HG02870 (cell line): Measurements from ENCODE around the gene GPR55.

Experiments
- ATAC-seq: cut with Tn5 transposase; IDR thresholded peaks from one replicate; pipeline ENCODE4 v1.9.1; 2021; ENCODE audit warnings: mild to moderate bottlenecking, moderate library complexity; ENCODE audit not compliant: unreplicated experiment

The GPR55 gene

DNA sequence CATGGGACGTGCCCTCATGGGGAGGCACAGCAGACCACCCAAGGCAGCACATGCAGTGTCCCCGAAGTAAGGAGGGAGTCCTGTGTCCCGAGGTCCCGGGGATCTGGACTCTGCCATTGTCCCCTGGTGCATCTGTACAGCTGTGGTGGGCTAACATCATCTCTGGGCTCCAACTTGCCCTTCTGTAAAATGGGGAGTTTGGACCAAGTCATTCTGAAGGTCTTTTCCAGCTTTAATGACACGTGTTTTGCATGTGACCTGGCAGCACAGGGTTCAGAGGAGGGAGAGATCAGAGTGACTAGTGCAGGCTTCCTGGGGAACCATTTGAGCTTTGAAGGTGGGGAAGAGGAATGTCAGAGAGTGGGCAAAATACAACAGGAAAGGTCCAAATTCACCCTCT is 38.8 kb downstream of the GPR55 start:
- ATAC-seq = no peak

DNA sequence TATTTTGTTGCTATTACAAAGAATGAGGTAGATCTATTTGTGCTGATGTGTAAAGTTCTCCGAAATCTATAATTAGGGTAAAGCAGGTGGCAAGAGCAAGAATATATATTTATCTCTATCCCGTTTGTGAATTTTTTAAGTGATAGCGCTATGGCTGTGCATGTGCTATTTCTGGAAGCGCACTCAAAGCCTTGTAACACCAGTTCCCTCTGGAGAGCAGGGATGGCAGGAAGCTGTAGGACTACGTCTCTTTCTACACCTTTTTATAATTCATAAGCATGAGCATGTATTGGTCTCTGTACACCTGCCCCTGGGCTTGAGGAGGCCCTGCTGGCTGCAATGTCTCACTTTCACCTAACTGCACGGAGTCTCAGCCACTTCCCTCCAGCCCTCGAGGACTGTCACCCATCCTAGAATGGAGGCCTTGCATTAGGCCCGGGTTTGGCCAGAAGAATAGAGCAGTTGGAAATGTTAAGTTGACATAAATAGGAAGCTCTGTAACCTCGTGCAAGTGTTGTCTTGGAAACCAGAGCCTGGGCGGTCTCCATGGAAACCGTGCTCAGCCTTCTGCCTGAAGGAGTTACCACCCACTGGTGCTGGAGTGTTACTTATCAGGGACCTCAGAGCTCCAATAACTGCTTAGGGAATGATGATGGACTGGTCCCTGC is 39.4 kb downstream of the GPR55 start:
- ATAC-seq = no peak

GRCh38 chr2:230881840-230882239 is 43.2 kb downstream of the GPR55 start:
- ATAC-seq = no peak

GRCh38 chr2:230879891-230880290 is 45.2 kb downstream of the GPR55 start:
- ATAC-seq = no peak

DNA sequence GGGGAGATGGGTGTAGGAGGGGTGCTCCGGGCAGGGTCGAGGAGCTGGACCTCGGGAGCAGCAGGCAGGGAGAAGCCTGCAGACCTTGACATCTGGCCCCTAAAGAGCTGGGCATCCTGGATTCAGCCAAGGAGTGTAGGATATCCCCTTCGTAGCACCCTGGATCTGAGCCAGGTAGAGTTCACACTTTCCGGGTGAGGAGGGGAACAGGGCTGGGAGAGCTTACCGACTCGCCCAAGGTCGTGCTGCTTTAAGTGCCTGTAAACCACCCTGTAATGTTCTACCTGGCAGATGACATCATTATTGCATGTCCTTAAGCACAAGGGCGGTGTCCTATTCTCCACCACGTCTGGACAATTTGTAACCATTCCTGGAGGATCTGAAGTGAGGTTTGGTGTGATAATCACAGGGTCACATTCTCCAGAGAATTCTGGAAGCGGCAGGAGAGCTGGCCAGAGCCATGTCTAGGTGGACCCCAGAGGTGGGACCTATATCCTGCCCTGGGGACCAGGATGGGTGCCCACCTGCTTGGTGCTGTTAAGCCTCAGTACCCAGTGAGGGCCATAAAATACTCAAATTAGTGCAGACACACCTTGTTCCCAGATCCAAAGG is 45.7 kb downstream of the GPR55 start:
- no peak for ATAC-seq

DNA sequence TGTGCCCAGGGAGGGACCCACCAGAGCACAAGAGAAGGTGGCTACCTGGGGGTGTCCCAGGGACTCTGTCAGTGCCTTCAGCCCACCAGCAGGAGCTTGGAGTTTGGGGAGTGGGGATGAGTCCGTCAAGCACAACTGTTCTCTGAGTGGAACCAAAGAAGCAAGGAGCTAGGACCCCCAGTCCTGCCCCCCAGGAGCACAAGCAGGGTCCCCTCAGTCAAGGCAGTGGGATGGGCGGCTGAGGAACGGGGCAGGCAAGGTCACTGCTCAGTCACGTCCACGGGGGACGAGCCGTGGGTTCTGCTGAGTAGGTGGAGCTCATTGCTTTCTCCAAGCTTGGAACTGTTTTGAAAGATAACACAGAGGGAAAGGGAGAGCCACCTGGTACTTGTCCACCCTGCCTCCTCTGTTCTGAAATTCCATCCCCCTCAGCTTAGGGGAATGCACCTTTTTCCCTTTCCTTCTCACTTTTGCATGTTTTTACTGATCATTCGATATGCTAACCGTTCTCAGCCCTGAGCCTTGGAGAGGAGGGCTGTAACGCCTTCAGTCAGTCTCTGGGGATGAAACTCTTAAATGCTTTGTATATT is 46.3 kb downstream of the GPR55 start:
- ATAC-seq = no peak

DNA sequence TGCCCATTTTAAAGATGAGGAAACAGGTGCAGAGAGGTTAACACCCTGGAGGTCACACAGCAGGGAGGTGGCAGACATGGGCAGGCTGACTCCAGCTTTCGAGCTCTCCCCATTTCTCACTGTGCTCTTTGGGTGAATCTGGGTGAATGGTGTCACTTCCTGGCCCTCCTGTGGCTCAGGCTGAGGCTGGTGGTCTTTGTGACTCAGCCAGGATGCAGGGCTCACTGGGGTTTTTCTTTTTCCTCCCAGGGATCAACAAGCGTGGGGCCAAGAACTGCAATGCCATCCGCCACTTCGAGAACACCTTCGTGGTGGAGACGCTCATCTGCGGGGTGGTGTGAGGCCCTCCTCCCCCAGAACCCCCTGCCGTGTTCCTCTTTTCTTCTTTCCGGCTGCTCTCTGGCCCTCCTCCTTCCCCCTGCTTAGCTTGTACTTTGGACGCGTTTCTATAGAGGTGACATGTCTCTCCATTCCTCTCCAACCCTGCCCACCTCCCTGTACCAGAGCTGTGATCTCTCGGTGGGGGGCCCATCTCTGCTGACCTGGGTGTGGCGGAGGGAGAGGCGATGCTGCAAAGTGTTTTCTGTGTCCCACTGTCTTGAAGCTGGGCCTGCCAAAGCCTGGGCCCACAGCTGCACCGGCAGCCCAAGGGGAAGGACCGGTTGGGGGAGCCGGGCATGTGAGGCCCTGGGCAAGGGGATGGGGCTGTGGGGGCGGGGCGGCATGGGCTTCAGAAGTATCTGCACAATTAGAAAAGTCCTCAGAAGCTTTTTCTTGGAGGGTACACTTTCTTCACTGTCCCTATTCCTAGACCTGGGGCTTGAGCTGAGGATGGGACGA is 47.1 kb downstream of the GPR55 start:
- ATAC-seq = no peak

GRCh38 chr2:230877116-230877758 is 47.8 kb downstream of the GPR55 start:
- ATAC-seq = no peak

GRCh38 chr2:230875347-230876315 is 49.4 kb downstream of the GPR55 start:
- no peak for ATAC-seq

- ATAC-seq = no peak
Measured at GRCh38 chr2:230874876-230875275, 50.2 kb downstream of the GPR55 start.

GRCh38 chr2:230874456-230874855 is 50.6 kb downstream of the GPR55 start:
- ATAC-seq = no peak

DNA sequence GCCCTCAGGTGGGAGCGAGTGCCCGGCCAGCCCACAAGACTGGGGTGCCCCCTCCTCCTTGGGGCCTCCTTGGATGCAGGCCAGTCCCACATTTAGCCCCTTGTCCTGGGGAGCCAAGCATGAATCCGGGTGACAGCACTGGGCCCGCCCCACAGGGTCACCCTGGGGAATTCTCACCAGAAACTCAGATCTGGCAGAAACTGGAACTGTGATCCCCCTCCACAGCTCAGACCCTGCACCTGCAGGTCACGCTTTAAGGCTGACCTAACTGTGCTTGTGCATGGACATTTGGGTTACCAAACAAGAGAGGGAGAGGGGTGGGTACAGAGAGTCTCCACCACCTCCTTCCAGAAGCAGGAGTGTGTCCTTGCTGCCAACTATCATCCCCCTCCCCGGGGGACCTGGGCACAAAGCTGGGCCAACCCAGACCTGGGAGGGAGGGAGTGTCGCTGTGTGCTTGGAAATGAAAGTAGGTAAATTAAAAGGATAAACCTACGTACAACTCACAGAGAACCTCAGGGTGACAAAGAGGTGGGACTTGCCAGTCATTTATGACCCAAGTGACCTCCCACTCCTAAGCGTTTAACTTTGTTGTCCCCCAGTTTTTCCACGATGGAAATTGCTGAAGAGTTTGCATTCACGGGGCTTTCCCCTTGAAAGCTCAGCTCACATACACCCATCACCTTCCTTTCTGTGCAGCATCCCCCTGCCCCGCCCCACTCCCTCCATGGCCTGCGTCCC is 51.2 kb downstream of the GPR55 start:
- ATAC-seq = peak; percentile 63

DNA sequence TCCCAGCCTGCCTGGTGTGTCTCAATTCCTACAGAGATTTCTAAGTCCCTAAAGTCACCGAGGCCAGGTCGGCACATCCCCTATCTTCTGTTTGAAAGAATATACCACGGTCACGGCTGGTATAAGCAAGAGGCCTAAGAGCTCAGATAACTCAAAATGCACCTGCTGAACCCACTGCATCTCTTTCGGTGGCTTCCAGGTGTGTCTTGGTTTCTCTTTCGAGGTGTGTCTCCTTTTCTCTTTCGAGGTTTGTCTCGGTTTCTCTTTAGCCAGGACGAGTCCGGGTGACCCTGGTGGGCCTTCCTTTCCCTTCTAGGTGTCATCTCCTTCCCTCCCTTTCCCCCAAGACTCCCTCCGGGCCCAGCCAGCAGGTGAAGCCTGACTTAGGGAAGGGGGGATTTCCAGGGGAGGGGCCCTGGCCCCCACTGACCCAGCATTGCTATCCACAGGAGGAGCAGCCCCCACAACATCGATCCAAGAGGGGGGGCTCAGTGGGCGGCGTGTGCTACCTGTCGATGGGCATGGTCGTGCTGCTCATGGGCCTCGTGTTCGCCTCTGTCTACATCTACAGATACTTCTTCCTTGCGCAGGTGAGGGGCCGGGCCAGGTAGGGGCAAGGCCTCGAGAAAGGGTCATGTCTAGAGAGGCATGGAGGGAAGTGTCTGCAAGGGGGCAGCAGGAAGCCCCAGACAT is 51.9 kb downstream of the GPR55 start:
- ATAC-seq = peak; percentile 70

DNA sequence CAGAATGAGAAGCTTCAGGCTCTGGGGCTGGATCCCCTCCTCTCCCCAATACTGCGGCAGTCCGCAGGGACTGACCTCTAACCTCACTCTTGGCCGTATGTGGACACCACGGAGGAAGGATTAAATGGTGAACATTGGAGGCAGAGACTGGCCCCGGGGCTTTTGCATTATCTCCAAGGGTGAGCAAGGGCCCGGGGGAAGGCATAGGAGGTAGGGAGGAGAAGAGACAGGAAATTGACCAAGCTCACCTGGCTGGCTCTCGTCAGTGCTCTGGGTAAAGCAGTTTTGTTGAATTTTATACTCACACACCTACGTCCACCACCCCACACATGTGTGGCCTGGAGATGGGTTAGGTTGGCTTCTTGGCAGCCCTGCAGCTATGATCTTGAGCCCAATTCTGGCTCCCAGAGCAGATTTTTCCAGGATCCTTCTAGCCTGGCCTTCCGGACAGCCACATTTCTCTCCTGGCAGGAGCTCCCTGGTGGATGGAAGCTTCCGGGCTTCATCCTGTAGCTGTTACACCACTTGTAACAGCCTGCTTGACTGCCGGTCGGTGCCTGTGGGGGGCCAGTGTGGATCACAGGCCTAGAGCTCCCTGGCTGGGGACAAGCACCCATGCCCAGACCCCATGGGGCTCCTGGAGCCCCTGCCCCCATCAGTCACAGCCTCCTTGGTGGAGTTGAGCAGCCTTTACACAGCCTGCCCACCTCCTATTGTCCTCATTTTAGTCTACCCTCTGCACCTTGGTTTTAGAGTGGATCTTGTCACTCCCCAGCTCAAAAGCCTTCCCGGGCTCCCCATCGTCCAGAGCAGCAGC is 52.7 kb downstream of the GPR55 start:
- ATAC-seq = no peak

- no peak for ATAC-seq
Measured at GRCh38 chr2:230871361-230872150, 53.5 kb downstream of the GPR55 start.

DNA sequence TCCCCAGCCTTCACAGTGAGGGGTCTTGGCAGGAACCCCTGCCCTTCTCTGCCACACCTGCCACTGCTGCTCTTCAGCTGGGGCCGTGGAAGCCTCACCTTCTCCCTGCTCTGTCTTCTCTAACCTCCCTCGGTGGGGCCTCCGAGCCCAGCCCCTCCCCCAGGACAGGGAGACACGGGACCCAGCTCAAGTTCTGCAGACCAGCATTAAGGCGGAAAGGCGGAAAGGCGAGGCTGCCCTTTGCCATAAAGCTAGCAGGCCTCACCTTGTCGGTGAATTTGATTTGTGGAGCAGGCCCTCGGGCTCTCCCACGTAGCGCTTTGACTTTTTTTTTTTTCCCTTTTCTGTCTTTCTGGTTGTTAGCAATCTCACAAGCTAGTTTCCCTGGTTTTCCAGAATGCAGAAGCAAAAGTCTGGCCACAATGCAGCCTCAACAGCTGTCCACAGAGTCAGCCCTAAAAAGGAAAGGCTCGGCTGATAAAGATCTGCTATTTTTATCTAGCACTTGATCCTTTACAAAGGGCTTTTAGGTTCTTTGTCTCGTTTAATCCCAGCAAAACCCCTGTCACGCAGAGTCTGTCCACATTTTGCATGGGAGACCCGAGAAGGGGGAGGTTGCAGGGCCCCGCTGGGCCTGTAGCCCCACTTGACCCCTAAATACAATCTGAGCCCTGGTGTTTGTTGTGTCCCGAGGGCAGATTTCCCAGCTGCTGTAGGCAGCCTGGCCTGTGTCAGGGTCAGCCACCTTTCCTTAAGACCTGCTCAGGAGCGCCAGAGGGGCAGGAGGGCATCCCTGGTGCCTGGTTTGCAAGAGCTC is 54.3 kb downstream of the GPR55 start:
- no peak for ATAC-seq
